Measurements from ENCODE around the gene CACNA2D2. TPM values are rescaled to one million over a fixed set of nuclear protein-coding genes. Genes with fewer than 3 reads are reported as not detected.

The CACNA2D2 gene
- total RNA-seq, 4 donors from 2014 or later, result 1.1 to 2.0 (median 1.6) TPM

- TF ChIP-seq CTCF (IDR thresholded peaks at IDR 0.05) (no peak), POLR2A (IDR thresholded peaks at IDR 0.05) (no peak)
- H3K4me3 ChIP-seq (ENCODE audit: low read depth, poor library complexity, severe bottlenecking), result no peak overlapping the region
- intact Hi-C loops (cut with DNase I; ENCODE audit: low total_unique reads), result no loop called here
- WGBS, 2 donors, result 81 to 86% methylated on average over 10 to 11 of the region's 11 CpGs
- no peak for DNase-seq (ENCODE audit: low spot score in 2 of 2)
Measured at GRCh38 chr3:50325497-50326181, 177.8 kb downstream of the CACNA2D2 start.

- TF ChIP-seq CTCF (IDR thresholded peaks at IDR 0.05), result no peak
- TF ChIP-seq POLR2A (IDR thresholded peaks at IDR 0.05), result no peak
- DNase-seq (ENCODE audit: low spot score in 2 of 2), result no peak
- intact Hi-C loops (cut with DNase I; ENCODE audit: low total_unique reads), result no loop called here
- no peak overlapping the region for H3K4me3 ChIP-seq (ENCODE audit: low read depth, poor library complexity, severe bottlenecking)
- 71 to 94% methylated on average over 2 of the region's 2 CpGs for WGBS, 2 donors
Measured at GRCh38 chr3:50325113-50325480, 178.3 kb downstream of the CACNA2D2 start.

GRCh38 chr3:50324351-50325112 lies 178.9 kb downstream of the CACNA2D2 start:
- intact Hi-C loops (cut with DNase I; ENCODE audit: low total_unique reads), result no loop called here
- H3K4me3 ChIP-seq (ENCODE audit: low read depth, poor library complexity, severe bottlenecking), result no peak overlapping the region
- peak in 1 of 2 donors; percentile 60 for DNase-seq (ENCODE audit: low spot score in 2 of 2)
- TF ChIP-seq CTCF (IDR thresholded peaks at IDR 0.05) (peak in 1 of 3 donors; percentile 59), POLR2A (IDR thresholded peaks at IDR 0.05) (no peak)
- WGBS, 2 donors, result 44 to 50% methylated on average over 4 of the region's 4 CpGs

- WGBS, 2 donors, result 44 to 81% methylated on average over 4 of the region's 5 CpGs
- TF ChIP-seq POLR2A (IDR thresholded peaks at IDR 0.05) (no peak), CTCF (IDR thresholded peaks at IDR 0.05) (no peak)
- H3K4me3 ChIP-seq (ENCODE audit: low read depth, poor library complexity, severe bottlenecking), result no peak overlapping the region
- intact Hi-C loops (cut with DNase I; ENCODE audit: low total_unique reads), result no loop called here
- DNase-seq (ENCODE audit: low spot score in 2 of 2), result peak in 1 of 2 donors; percentile 36
Measured at GRCh38 chr3:50323614-50324199, 179.7 kb downstream of the CACNA2D2 start.

- H3K4me3 ChIP-seq (ENCODE audit: low read depth, poor library complexity, severe bottlenecking), result no peak overlapping the region
- DNase-seq (ENCODE audit: low spot score in 2 of 2), result peak in 1 of 2 donors; percentile 18
- TF ChIP-seq CTCF (IDR thresholded peaks at IDR 0.05) (no peak), POLR2A (IDR thresholded peaks at IDR 0.05) (no peak)
- intact Hi-C loops (cut with DNase I; ENCODE audit: low total_unique reads), result no loop called here
- WGBS, 2 donors, result 50 to 68% methylated on average over 4 of the region's 4 CpGs
Measured at GRCh38 chr3:50323092-50323600, 180.3 kb downstream of the CACNA2D2 start.

Data from lower leg skin (tissue), 4 donors.